AG09319 (cell line): ENCODE data around the gene NOBOX.

Experiments
- DNase-seq: peaks from one replicate; pipeline ENCODE4 v3.0.0-alpha.2; 2010; ENCODE audit warnings: low read depth; ENCODE audit errors: extremely low read depth
- TF ChIP-seq, protein P1 (sequence below): IDR thresholded peaks from 2 replicates; pipeline ENCODE4 v1.5.1; 2011; ENCODE audit warnings: low read depth, mild to moderate bottlenecking, inconsistent platforms, low read length, moderate library complexity

NOBOX gene

DNA sequence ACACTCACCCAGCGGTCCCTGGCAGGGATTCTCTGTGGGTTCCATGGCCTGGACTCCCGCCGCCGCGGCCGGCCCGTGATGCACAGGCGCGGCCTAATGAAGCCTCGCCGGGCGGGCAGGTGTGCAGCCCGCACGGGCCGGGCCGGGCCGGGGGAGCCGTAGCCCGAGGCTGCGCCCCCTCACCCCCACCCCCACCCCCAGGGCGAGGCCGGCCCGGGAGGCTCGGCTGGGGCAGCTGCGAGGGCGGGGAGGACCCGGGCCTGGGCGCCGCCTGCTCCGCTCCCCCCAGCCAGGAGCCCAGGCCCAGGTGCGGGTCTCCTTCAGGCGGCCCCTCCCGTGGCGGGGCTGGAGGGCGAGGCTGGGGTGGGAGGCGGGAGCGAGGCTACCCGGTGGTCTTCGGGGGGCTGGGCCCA, at the start of gene NOBOX:
Gene NOBOX, minus strand, starts transcription at position 45 of the 413 bp plus-strand sequence.
- TF ChIP-seq, protein P1, sequence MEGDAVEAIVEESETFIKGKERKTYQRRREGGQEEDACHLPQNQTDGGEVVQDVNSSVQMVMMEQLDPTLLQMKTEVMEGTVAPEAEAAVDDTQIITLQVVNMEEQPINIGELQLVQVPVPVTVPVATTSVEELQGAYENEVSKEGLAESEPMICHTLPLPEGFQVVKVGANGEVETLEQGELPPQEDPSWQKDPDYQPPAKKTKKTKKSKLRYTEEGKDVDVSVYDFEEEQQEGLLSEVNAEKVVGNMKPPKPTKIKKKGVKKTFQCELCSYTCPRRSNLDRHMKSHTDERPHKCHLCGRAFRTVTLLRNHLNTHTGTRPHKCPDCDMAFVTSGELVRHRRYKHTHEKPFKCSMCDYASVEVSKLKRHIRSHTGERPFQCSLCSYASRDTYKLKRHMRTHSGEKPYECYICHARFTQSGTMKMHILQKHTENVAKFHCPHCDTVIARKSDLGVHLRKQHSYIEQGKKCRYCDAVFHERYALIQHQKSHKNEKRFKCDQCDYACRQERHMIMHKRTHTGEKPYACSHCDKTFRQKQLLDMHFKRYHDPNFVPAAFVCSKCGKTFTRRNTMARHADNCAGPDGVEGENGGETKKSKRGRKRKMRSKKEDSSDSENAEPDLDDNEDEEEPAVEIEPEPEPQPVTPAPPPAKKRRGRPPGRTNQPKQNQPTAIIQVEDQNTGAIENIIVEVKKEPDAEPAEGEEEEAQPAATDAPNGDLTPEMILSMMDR, result no peak
- DNase-seq, result no peak

DNA sequence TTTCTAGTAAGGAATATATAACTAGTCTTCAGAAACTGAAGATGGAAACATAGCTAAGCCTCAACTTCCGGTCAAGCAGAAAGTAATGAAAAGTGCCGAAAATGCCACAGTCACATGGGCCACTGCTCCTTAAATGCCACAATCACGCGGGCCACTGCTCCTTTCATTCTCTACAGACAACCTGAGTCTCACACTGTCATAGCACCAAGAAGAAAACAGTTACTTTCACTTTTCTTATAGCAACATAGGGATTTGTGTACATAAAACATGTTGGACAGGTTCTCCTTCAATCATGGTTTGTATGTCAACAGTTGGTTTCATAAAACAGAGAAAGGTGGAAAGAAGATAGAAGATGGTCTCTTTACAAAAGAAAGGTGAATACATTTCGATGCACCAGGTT, 48.6 kb upstream of the NOBOX start:
- TF ChIP-seq, protein P1, result no peak
- no peak for DNase-seq

DNA sequence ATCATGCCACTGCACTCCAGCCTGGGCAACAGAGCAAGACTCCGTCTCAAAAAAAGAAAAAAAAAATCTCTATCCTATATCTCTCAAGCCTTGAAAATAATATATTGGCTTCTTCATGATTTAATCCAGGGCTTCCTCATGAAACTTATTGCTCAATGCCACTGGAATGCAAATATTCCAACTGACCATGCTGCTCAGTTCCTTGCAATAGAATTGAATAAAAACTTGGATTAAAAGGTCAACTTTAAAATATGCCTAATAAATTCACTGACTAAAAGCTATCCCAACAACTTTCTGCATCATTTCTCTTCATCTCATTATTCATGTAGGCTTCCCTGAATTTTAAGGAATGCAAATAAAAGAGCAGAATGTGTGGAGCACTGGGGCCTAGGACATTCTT, 42.1 kb upstream of the NOBOX start:
- TF ChIP-seq, protein P1, result no peak
- DNase-seq, result no peak

DNA sequence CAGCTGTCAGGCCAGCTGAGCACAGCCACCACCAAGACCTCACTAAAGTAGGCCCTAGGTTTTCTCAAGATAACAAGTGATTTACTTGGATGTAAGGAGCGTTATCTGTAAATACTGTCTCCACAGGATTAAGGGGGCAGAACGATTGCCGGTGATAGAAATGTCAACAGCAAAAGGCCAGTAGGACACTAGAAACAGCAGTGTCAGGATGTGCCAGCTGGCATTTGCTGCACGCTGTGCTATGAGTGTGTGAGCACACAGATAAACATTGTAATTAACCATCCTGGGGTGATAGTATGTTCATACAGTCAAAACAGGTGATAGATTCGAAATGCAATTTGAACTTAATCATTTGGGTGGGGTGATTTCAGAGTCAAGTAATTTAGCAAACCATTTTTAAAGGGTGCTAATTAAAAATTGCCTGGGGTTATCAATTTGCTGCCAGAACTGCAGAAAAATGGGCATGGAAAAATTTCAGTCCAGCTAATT, 36.3 kb upstream of the NOBOX start:
- TF ChIP-seq, protein P1, result no peak
- DNase-seq, result no peak

DNA sequence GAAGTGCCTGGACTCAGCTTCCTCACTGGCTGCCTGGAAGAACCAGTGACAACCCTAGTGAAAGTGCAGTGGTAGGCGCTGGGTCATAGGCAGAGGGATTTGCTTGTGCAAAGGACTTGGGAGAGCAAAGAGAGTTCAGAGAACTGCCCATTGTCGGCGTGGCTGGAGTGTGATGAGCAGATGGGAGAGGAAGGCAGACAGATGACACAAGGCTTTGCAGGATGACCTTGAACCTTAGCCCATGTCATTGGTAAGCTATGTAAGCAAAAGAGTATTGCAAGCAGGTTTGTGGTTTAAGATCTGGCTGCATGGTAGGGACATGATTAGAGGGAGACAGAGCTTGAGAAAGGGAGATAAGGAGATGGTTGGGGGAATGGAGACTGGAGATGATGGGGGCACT, 35.3 kb upstream of the NOBOX start:
- TF ChIP-seq, protein P1, result no peak
- no peak for DNase-seq

DNA sequence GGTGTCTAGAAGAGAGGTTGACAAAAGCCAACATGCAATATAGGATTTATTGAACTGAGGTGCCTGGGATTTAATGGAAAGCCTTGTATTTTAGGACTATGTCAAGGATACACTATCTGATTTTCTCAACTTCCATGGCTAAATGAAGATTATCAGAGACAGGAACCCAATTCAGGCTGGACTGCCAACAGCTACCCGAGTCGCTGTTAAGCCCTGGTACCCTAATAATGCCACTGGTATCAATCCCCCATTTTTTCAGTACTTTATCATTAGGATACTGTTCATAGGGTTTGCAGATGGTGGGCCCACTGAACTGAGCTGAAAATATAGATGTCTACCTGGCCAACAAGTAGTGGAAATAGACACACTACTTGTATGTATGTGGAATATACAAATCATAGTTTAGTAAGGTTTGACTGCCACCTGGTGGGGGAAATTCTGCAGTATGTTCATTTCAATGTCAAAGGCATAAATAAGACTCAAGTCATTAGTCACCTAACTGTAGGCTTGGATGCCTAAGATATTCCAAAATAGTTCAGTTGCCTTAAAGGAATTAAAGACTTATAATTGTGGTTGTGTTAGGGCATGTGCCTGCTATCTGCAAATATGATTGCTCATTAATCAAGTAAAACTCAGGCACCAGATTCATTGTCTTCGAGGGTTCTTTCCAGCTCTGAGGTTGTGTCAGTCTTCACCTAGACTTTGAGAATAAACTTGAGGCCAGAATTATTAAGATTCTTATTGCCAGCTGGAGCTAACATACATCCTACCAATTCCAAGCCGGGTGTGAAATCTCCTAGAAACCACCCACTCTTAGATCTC, 34.1 kb upstream of the NOBOX start:
- peak; percentile 10 for DNase-seq
- TF ChIP-seq, protein P1, result peak; percentile 47

DNA sequence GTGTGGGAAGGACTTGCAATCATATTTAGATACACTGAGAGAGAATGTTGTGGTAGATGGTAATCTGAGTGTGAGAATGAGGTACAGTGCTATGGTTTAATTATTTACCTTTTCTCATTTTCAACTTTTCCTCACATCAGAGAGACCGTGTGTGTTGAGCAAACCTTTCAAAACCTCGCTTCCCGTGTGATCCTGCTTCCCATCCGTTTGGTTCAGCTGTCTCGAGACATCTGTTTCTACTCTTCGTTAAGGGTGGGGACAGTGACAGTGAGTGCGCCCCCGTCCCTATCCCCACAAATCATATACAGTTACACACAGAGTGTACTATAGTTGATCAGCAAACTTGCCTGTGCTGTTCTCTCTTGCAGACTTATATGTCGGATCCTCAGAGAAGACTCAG, 33.0 kb upstream of the NOBOX start:
- no peak for DNase-seq
- TF ChIP-seq, protein P1, result no peak
